Smooth muscle cell of the brain vasculature (primary cell): Measurements from ENCODE around the gene ORM1.
"Not testable (repeated sequence)": the region's sequence is repeated elsewhere in the genome, so short reads cannot be mapped to it uniquely, and the experiment has no call there.

Experiments used
- DNase-seq: peaks from one replicate; pipeline ENCODE4 v3.0.0-alpha.2; 2012; ENCODE audit warnings: low read depth, low spot score

Gene ORM1

DNA sequence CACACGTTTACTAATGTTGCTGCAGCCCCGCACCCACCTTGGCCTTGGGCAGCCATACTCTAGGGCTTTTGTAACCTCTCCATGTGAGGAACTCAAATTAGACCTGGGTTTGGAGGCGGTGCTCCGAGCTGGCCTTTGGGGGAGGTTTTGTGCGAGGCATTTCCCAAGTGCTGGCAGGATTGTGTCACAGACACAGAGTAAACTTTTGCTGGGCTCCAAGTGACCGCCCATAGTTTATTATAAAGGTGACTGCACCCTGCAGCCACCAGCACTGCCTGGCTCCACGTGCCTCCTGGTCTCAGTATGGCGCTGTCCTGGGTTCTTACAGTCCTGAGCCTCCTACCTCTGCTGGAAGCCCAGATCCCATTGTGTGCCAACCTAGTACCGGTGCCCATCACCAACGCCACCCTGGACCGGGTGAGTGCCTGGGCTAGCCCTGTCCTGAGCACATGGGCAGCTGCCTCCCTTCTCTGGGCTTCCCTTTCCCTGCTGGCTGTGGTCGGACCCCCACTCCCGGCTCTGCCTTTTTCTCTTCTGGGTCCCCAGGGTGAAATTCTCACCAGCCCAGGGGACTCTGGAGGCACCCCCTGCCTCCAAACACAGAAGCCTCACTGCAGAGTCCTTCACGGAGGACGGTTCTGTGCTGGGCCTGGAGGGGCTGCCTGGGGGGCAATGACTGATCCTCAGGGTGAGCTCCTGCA lies at the start of gene ORM1:
ORM1 (plus strand) TSS at position 268 of the 701 bp plus-strand sequence; CDS start at position 304, 36 bp downstream.
- not testable (repeated sequence) for DNase-seq

- no peak for DNase-seq
Measured at GRCh38 chr9:114273461-114273881, 49.4 kb upstream of the ORM1 start.

DNA sequence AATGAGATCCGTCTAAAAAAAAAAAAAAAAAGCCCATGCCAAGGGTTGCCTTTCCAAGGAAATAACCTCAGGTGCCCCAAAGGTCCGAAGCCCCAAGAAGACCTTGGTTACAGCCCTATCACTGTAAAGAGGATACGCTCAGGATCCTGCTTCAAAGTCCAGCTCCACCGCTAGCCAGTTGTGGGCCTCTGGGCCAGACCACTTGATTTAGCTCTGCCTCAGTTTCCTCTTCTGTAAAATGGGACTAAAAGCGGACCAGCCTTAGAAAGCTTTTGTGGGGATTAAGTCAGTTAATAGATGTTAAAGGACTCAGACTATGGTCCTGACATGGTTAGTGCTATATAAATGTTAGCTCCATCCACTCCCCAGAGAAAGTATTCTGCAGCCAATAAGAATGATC lies 48.7 kb upstream of the ORM1 start:
- DNase-seq: no peak

DNA sequence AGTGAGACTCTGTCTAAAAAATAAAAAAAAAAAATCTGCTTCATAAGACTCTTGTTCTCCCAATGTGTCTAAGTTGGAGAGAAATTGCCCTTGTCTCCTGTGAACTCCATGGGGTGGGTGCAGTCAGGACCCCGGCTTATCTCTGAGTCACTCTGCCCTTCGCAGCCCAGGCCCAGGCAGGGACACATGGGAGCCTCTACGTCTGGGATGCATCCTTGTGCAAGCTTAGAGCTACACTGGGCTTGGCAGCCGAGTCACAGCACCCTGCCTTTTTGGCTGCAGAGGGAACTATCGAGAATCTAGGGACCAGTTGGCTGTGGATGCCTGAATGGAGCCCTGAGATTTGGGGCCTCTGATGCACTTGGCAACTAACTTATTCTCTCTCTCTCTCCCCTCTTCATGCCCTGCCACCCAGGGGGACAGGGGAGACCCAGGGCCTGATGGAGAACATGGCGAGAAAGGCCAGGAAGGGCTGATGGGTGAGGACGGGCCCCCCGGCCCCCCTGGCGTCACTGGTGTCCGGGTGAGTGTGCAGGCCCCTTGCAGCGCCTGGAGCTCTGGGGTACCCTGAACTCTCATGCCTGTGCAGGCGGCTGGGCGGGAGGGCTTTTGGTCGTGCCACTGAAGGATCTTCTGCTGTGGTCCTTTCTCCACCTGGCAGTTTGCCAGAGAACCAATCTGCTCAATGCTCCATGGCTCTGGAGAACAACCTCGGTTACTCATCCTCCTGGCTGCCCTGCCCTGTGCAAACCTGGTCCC lies 47.5 kb upstream of the ORM1 start:
- no peak for DNase-seq

DNA sequence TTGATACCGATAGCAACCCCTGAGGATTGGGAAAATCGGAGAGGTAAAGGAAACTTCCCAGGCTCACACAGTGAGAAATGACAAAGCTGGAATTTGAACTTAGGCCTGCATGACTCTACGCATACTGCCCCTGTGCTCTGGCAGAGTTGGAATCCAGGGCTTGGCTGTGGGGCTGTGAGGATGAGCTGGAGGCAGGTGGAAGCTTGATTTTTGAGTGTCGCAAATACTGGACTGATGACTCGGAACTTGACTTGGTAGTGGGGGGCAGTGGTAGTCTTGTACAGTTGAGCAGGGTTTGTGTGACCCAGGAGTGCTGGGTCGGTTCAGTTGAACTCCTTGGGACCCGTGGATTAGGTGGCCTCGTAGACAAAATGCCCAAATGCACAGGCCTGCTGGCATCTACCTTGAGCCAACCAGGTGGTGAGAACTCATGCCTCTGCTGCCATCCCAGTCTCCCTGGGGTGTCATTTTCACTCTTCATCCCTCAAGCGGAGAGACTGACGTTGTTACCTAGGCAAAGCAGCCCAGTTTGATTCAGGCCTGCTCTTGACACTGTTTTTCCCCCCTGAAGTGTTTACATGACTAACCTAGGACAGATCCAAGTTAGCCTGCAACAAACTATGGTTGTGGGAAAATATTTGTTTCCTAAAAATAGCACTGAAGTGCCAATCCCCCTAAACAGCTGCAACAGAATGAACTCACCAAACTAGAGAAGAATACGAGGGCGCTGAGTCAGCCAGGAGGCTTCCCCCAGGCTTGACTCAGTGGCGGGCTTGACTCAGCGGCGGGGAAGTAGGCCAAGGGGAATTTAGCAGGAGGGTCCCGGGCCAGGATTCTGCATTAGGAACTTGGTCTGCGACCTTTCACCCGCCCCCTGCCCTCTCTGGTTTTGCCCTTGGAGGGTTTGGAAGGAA lies 45.7 kb upstream of the ORM1 start:
- peak; percentile 79 for DNase-seq

- DNase-seq: no peak
Measured at GRCh38 chr9:114278356-114278755, 44.5 kb upstream of the ORM1 start.

DNA sequence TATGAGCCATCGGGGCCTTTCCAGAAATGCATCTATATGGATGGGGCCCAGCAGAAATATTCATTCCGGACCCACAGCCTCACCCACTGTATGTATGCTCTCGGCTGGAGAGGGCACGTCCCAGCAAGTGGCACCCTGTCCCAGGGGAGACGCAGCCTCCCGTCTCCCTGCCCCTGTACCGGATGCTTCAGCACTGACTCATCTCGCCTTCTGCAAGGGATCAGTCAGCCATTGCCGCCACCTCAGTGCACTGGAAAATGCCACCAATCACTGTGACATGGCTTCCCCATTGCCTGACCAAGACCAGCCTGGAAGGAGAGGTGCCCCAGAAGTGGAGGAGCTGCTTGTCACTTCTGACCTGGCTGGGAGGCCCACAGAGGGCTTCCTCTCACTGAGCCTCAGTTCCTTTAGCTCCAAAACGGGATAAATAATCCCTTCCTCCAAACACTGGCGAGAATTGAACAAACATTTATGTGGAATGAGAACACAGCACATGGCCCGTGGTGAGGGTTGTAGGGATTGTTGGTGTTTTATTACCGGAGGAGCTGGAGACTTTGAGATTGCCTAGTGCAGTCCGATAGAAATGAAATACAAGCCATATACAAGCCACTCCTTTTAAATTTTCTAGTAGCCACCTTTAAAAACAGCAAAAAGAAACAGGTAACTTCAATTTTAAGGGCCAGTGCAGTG lies 43.9 kb upstream of the ORM1 start:
- DNase-seq: no peak

DNA sequence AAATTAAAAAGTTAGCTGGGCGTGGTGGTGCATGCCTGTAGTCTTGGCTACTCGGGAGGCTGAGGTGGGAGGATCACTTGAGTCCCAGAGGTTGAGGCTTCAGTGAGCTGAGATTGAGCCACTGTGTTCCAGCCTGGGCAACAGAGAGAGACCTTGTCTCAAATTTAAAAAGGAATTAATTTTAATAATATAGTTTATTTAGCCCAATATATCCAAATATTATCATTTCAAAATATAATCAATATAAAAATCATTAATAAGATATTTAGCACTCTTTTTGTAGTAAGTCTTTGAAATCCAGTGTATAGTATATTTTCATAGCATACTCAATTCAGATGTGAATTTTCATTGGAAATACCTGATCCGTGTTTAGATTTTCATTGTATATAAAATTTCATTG lies 43.2 kb upstream of the ORM1 start:
- DNase-seq: no peak

- no peak for DNase-seq
Measured at GRCh38 chr9:114280636-114281472, 42.0 kb upstream of the ORM1 start.

GRCh38 chr9:114281473-114282103 lies 41.3 kb upstream of the ORM1 start:
- no peak for DNase-seq

DNA sequence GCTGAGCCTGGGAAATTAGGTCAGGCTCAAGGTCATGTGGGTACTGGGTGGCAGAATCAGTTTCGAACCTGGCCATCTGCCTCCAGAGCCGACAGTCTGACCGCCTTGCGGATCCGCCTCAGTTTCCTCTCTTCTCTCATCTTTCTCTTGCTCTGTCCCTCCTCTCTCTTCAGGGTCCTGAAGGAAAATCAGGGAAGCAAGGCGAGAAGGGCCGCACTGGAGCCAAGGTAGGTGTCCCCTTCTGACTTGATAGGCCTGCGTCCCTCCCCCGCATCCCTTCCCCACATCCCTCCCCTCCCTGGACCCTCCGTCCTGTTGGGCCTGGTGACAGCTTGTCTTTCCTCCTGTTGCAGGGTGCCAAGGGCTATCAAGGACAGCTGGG lies 40.8 kb upstream of the ORM1 start:
- DNase-seq: no peak

- DNase-seq: no peak
Measured at GRCh38 chr9:114282507-114282906, 40.4 kb upstream of the ORM1 start.

GRCh38 chr9:114282926-114283325 lies 40.0 kb upstream of the ORM1 start:
- no peak for DNase-seq

GRCh38 chr9:114283551-114284111 lies 39.3 kb upstream of the ORM1 start:
- DNase-seq: no peak

- DNase-seq: no peak
Measured at GRCh38 chr9:114284316-114285060, 38.4 kb upstream of the ORM1 start.

- DNase-seq: peak; percentile 92
Measured at GRCh38 chr9:114285166-114285867, 37.6 kb upstream of the ORM1 start.

GRCh38 chr9:114286146-114286679 lies 36.7 kb upstream of the ORM1 start:
- no peak for DNase-seq
